ENCODE results near the gene LYPD5. TPM values are rescaled to one million over a fixed set of nuclear protein-coding genes. Genes with fewer than 3 reads are reported as not detected.
A peak's percentile ranks its signal among the peaks of the same experiment; 100 is the strongest.

Gene LYPD5
- total RNA-seq, 1 donor from 2014 or later: not detected

DNA sequence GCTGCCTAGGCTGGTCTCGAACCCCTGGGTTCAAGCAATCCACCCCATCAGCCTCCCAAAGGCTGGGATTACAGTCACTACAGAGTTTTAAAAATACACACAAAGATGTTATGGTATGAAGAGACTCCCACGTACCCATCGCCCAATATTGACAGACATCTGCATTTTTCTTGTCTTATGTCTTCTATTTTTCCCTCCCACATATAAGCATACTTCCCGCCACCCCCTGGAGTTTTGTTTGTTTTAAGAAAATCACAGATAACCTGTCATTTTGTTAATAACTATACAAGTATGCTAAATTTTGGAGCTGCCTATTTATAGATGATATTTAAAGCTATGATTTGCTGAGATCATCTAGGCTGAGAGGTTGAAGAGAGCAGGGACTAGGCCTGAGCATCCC is 41.3 kb downstream of the LYPD5 start:
- Mint-ChIP-seq H3K27ac (ENCODE audit: unreplicated experiment) (no peak overlapping the region), H3K4me1 (peaks cover 24% of the 10 kb centered on the region), H3K4me3 (no peak overlapping the region), H3K36me3 (ENCODE audit: low read depth) (peaks cover 3% of the 10 kb centered on the region), H3K9me3 (no peaks in the 10 kb centered on the region), H3K27me3 (ENCODE audit: low read depth) (no peaks in the 10 kb centered on the region)
- TF ChIP-seq, protein P1, sequence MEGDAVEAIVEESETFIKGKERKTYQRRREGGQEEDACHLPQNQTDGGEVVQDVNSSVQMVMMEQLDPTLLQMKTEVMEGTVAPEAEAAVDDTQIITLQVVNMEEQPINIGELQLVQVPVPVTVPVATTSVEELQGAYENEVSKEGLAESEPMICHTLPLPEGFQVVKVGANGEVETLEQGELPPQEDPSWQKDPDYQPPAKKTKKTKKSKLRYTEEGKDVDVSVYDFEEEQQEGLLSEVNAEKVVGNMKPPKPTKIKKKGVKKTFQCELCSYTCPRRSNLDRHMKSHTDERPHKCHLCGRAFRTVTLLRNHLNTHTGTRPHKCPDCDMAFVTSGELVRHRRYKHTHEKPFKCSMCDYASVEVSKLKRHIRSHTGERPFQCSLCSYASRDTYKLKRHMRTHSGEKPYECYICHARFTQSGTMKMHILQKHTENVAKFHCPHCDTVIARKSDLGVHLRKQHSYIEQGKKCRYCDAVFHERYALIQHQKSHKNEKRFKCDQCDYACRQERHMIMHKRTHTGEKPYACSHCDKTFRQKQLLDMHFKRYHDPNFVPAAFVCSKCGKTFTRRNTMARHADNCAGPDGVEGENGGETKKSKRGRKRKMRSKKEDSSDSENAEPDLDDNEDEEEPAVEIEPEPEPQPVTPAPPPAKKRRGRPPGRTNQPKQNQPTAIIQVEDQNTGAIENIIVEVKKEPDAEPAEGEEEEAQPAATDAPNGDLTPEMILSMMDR (conservative IDR thresholded peaks at IDR 0.05): no peak
- no peak for DNase-seq (ENCODE audit: low read depth, low spot score)

DNA sequence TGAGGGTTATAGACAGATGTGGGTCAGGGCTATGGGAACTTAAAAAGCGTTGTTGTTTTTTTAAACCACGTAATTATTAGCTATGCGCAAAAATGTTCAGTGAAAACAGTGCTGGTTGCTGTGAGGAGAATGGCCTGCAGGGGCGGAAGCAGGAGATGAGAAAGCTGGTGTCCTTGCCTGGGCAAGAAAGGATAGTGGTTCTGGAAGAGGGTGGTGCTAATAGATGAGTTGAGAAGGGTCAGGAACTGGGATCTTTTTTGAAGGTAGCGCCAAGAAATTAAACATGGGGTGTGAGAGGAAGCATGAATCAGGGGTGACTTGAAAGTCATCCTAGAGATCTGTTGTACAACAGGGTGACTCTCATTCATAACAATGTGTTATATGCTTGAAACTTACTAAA is 42.7 kb downstream of the LYPD5 start:
- TF ChIP-seq, protein P1 (conservative IDR thresholded peaks at IDR 0.05): peak; percentile 53
- peak overlapping the region; percentile 48 for H3K4me3 Mint-ChIP-seq
- no peak for DNase-seq (ENCODE audit: low read depth, low spot score)
- peaks cover 35% of the 10 kb centered on the region for H3K4me1 Mint-ChIP-seq
- H3K9me3 Mint-ChIP-seq: no peaks in the 10 kb centered on the region
- H3K36me3 Mint-ChIP-seq (ENCODE audit: low read depth): peaks cover 3% of the 10 kb centered on the region
- H3K27me3 Mint-ChIP-seq (ENCODE audit: low read depth): peaks cover 4% of the 10 kb centered on the region
- H3K27ac Mint-ChIP-seq (ENCODE audit: unreplicated experiment): no peak overlapping the region

DNA sequence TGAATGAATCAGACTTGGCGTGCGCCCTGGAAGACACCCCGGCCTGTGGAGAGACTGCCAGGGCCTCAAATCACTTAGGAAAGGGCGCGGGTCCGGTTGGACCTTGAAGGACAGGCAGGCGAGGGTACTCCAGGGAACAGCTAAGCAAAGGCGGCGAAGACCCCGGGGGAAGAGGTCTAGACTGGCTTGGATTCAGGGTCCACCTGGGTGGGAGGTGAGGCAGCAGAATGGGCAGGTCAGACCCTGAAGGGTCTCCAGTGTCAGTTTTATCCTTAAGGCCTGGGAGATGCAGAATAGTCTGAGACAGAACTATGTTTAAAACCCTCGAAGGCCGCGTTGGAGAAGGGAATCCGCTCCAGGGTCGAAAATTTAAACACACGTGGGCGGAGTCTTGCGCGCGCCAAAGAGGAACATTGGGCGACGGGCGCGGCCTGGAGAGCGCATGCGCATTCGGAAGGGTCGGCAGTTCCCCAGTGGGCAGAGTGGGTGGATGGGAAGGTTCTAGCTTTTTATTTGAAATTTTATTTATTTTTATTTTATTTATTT is 46.9 kb downstream of the LYPD5 start:
- Mint-ChIP-seq H3K4me3 (peak overlapping the region; percentile 99), H3K36me3 (ENCODE audit: low read depth) (peaks cover 14% of the 10 kb centered on the region), H3K27me3 (ENCODE audit: low read depth) (peaks cover 4% of the 10 kb centered on the region), H3K27ac (ENCODE audit: unreplicated experiment) (peak overlapping the region; percentile 100), H3K4me1 (peaks cover 52% of the 10 kb centered on the region), H3K9me3 (no peaks in the 10 kb centered on the region)
- DNase-seq (ENCODE audit: low read depth, low spot score): peak; percentile 68
- TF ChIP-seq, protein P1 (conservative IDR thresholded peaks at IDR 0.05): no peak

DNA sequence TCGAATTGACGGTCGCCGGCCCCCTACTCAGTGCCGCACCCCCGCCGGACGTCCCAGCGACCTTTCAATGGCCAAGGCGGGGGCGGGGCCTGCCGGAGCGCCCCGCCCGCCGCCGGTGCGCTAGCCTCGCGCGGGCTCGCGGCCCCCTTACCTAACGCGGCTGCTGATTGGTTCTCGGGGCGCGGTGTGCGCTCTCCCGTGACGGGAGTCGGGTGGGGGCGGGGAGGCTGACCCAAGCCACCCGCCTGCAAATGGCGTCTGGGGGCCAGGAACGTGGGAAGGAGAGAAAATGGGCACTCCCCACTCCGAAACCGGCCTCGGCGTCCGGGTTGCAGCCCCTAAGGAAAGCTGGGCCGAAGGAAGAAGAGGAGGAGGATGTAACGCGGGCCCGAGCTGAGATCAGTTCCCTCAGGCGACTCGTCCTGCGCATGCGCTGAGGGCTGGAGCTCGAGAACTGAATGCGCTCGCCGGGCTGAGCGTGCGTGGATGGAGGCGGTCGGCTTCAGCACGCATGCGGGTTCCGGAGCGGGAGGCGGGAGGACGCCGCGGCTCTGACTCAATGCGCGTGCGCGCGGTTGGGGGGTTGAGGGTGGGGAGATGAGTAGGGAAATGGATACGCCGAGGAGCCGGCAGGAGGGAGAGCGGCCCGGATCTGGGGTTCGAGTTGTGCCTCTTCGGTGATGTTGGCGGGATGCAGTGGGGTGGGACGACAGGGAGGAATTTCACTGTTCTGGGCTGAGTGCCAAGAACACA is 47.6 kb downstream of the LYPD5 start, which contains the start of gene SMG9:
TSS of gene SMG9 (minus strand) at position 460 of the 753 bp plus-strand sequence. CDS start 4,221 bp downstream, outside the sequence.
- peaks cover 4% of the 10 kb centered on the region for H3K27me3 Mint-ChIP-seq (ENCODE audit: low read depth)
- peaks cover 51% of the 10 kb centered on the region for H3K4me1 Mint-ChIP-seq
- H3K4me3 Mint-ChIP-seq: peak within 1 kb of the TSS; percentile 99
- H3K36me3 Mint-ChIP-seq (ENCODE audit: low read depth): peaks cover 19% of the 10 kb centered on the region
- no peaks in the 10 kb centered on the region for H3K9me3 Mint-ChIP-seq
- TF ChIP-seq, protein P1 (conservative IDR thresholded peaks at IDR 0.05): no peak
- DNase-seq (ENCODE audit: low read depth, low spot score): peak; percentile 98
- peak within 1 kb of the TSS; percentile 100 for H3K27ac Mint-ChIP-seq (ENCODE audit: unreplicated experiment)

DNA sequence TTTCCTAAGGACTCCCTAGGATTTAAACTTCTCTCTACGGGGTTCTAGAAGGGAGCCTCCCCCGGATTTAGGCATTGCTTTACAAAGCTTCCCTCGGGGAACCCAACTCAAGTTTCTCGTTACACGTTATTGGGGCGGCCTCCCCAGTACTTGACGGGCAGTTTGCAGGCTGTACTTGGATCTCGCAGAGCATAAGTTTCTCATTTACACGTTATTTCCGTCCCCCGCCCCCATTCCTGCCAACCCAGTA is 48.1 kb downstream of the LYPD5 start:
- H3K9me3 Mint-ChIP-seq: no peaks in the 10 kb centered on the region

More for the DNA sequence above, 48.1 kb downstream of the LYPD5 start:
- Mint-ChIP-seq H3K4me1 (peaks cover 46% of the 10 kb centered on the region), H3K27ac (ENCODE audit: unreplicated experiment) (peak overlapping the region; percentile 81), H3K27me3 (ENCODE audit: low read depth) (peaks cover 4% of the 10 kb centered on the region), H3K4me3 (peak overlapping the region; percentile 99), H3K36me3 (ENCODE audit: low read depth) (peaks cover 19% of the 10 kb centered on the region)
- no peak for DNase-seq (ENCODE audit: low read depth, low spot score)
- TF ChIP-seq, protein P1 (conservative IDR thresholded peaks at IDR 0.05): no peak

Data from neural crest cell (in vitro differentiated cells).